Measurements from ENCODE around the gene HLA-E.

DNA sequence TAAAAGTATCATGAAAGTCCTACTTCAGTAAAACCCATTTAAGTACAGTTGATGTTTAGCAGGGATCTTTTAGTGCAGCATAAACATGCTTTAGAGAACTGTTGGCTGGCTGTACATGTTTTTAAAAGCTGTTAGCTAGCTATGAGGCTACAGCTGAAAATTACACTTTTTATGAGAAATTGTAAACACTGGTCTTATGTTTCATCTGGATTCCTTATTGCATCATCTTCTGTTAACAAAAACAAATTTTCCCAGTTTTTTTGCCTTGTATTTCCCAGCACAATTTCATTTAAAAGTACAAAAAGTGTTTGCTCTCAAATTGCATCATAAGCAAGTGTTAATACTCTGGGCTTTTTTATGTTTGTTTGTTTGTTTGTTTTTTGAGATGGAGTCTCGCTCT lies 18.3 kb upstream of the HLA-E start:
- TF ChIP-seq, protein P1, sequence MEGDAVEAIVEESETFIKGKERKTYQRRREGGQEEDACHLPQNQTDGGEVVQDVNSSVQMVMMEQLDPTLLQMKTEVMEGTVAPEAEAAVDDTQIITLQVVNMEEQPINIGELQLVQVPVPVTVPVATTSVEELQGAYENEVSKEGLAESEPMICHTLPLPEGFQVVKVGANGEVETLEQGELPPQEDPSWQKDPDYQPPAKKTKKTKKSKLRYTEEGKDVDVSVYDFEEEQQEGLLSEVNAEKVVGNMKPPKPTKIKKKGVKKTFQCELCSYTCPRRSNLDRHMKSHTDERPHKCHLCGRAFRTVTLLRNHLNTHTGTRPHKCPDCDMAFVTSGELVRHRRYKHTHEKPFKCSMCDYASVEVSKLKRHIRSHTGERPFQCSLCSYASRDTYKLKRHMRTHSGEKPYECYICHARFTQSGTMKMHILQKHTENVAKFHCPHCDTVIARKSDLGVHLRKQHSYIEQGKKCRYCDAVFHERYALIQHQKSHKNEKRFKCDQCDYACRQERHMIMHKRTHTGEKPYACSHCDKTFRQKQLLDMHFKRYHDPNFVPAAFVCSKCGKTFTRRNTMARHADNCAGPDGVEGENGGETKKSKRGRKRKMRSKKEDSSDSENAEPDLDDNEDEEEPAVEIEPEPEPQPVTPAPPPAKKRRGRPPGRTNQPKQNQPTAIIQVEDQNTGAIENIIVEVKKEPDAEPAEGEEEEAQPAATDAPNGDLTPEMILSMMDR (IDR thresholded peaks at IDR 0.05): no peak
- TF ChIP-seq POLR2A (IDR thresholded peaks at IDR 0.05): no peak

Data from suprapubic skin (tissue), 3 donors.